Nephron progenitor cell (in vitro differentiated cells): ENCODE results near the gene SORCS2.
"Not testable (repeated sequence)": the region's sequence is repeated elsewhere in the genome, so short reads cannot be mapped to it uniquely, and the experiment has no call there.

Source experiments
- DNase-seq: peaks from one replicate; pipeline ENCODE4 v3.0.0; 2021
- H3K27ac Mint-ChIP-seq: 2 replicates; pipeline ENCODE4 v1.8.0; 2021; ENCODE audit warnings: mild to moderate bottlenecking, moderate library complexity, mixed read lengths
- H3K27me3 Mint-ChIP-seq: 2 replicates; pipeline ENCODE4 v1.8.0; 2021; ENCODE audit warnings: mild to moderate bottlenecking, low read depth, mixed read lengths; ENCODE audit not compliant: poor library complexity
- H3K36me3 Mint-ChIP-seq: 2 replicates; pipeline ENCODE4 v1.8.0; 2021; ENCODE audit warnings: low read depth, mixed read lengths
- H3K4me1 Mint-ChIP-seq: 2 replicates; pipeline ENCODE4 v1.8.0; 2021; ENCODE audit warnings: mixed read lengths
- H3K4me3 Mint-ChIP-seq: 2 replicates; pipeline ENCODE4 v1.8.0; 2021; ENCODE audit warnings: mild to moderate bottlenecking, moderate library complexity, mixed read lengths
- H3K9me3 Mint-ChIP-seq: 2 replicates; pipeline ENCODE4 v1.8.0; 2021; ENCODE audit warnings: mild to moderate bottlenecking, moderate library complexity, mixed read lengths
- TF ChIP-seq, protein P1 (sequence below): fragments of 200-600 bp; sonication (generic); IDR thresholded peaks from 2 replicates; pipeline ENCODE4 v1.5.0; 2021; ENCODE audit warnings: antibody characterized with exemption

SORCS2 gene

DNA sequence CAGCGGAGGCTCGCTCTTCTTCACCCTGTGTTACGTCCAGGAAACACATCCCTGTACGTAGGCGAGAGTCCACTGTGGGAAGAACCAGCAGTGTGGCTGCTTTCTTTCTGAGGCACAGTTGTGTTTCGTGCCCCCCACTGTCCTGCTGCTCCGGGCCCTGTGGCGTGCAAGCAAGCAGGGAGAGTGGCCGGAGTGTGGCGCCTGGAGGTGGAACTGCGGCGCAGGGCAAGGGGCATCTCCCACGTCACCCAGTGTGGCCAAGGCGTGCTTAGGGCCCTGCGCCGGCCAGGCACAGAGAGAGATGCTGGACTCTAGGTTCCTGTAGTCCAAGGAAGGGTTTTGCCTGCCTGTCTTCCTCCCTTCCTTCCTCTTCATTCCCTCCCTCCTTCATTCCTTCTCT lies 255.7 kb downstream of the SORCS2 start:
- Mint-ChIP-seq H3K27me3 (peaks cover 25% of the 10 kb centered on the region), H3K36me3 (no peaks in the 10 kb centered on the region), H3K9me3 (peaks cover 4% of the 10 kb centered on the region), H3K4me1 (peaks cover 39% of the 10 kb centered on the region), H3K4me3 (no peak overlapping the region), H3K27ac (no peak overlapping the region)
- no peak for DNase-seq
- TF ChIP-seq, protein P1, sequence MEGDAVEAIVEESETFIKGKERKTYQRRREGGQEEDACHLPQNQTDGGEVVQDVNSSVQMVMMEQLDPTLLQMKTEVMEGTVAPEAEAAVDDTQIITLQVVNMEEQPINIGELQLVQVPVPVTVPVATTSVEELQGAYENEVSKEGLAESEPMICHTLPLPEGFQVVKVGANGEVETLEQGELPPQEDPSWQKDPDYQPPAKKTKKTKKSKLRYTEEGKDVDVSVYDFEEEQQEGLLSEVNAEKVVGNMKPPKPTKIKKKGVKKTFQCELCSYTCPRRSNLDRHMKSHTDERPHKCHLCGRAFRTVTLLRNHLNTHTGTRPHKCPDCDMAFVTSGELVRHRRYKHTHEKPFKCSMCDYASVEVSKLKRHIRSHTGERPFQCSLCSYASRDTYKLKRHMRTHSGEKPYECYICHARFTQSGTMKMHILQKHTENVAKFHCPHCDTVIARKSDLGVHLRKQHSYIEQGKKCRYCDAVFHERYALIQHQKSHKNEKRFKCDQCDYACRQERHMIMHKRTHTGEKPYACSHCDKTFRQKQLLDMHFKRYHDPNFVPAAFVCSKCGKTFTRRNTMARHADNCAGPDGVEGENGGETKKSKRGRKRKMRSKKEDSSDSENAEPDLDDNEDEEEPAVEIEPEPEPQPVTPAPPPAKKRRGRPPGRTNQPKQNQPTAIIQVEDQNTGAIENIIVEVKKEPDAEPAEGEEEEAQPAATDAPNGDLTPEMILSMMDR: no peak

DNA sequence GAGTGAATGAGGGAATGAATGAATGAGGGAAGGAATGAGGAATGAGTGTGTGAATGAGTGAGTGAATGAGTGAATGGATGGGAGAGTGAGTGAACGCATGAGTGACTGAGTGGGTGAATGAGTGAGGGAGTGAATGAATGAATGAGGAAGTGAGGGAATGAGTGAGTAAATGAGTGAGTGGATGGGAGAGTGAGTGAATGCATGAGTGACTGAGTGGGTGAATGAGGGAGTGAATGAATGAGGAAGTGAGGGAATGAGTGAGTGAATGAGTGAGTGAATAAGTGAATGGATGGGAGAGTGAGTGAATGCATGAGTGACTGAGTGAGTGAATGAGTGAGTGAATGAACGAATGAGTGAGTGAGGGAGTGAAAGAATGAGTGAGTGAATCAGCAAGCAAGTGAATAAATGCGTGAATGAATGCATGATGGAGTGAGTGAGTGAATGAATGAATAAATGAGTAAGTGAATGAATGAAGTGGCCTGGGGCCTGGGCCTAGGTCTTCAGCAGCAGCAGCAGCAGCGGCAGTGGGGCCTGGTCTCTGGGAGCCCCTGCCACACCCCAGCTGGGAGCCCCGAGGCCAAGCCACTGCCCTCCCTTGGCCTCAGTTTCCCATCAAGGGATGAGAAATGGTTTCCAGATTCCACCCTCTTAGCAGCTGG lies 258.6 kb downstream of the SORCS2 start:
- Mint-ChIP-seq H3K27me3 (peaks cover 21% of the 10 kb centered on the region), H3K27ac (no peak overlapping the region), H3K9me3 (peaks cover 4% of the 10 kb centered on the region), H3K4me1 (peaks cover 21% of the 10 kb centered on the region), H3K36me3 (no peaks in the 10 kb centered on the region), H3K4me3 (no peak overlapping the region)
- TF ChIP-seq, protein P1: no peak
- DNase-seq: no peak

DNA sequence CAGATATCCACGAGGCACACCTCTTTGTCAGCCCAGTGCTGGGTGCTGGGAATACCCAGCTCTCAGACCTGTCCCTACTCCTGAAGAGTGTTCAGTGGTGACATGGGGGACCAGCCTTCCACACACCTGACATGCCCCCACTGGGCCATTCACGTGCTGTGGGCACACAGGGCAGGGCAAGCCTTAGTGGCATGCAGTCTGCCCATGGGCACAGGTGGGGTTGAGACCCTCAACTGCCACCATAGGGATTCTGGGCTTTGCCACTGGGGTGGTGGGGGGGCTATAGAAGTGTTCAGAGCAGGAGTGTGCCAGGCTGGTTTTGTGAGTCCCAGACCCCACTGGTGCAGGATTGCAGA lies 259.1 kb downstream of the SORCS2 start:
- H3K4me1 Mint-ChIP-seq: peaks cover 19% of the 10 kb centered on the region
- H3K27me3 Mint-ChIP-seq: peaks cover 21% of the 10 kb centered on the region
- DNase-seq: no peak

DNA sequence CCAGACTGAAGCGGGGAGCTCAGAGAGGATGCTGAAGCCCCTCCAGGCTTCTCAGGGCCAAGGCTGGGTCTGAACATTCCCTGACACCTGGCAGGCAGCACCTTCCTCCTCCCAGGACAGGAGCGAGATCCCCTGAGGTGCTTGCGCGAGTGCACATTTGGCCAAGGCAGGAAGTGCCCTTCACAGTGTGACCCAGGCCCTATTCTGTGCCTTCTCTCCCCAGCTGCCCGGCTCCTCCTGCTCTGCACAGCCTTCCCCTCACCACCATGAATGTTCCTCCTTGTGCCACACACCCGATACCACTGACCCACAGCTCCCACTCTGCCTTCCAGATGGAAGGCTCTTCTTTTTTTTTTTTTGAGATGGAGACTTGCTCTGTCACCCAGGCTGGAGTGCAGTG lies 259.5 kb downstream of the SORCS2 start:
- H3K36me3 Mint-ChIP-seq: no peaks in the 10 kb centered on the region
- peaks cover 19% of the 10 kb centered on the region for H3K4me1 Mint-ChIP-seq
- TF ChIP-seq, protein P1: no peak
- H3K27ac Mint-ChIP-seq: no peak overlapping the region
- peaks cover 4% of the 10 kb centered on the region for H3K9me3 Mint-ChIP-seq
- H3K27me3 Mint-ChIP-seq: peaks cover 21% of the 10 kb centered on the region
- H3K4me3 Mint-ChIP-seq: no peak overlapping the region
- no peak for DNase-seq

More for the DNA sequence above, 259.1 kb downstream of the SORCS2 start:
- Mint-ChIP-seq H3K9me3 (peaks cover 4% of the 10 kb centered on the region), H3K4me3 (no peak overlapping the region), H3K36me3 (no peaks in the 10 kb centered on the region), H3K27ac (no peak overlapping the region)
- TF ChIP-seq, protein P1: no peak

DNA sequence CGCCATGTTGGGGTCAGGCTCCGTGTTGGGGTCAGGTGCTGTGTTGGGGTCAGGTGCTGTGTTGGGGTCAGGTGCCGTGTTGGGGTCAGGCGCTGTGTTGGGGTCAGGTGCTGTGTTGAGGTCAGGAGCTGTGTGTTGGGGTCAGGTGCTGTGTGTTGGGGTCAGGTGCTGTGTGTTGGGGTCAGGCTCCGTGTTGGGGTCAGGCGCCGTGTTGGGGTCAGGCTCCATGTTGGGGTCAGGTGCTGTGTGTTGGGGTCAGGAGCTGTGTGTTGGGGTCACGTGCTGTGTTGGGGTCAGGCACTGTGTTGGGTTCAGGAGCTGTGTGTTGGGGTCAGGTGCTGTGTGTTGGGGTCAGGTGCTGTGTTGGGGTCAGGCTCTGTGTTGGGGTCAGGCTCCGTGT lies 260.5 kb downstream of the SORCS2 start:
- not testable (repeated sequence) for H3K4me3 Mint-ChIP-seq, H3K9me3 Mint-ChIP-seq, H3K27ac Mint-ChIP-seq, DNase-seq, H3K36me3 Mint-ChIP-seq
- H3K4me1 Mint-ChIP-seq: peaks cover 14% of the 10 kb centered on the region
- peaks cover 14% of the 10 kb centered on the region for H3K27me3 Mint-ChIP-seq

DNA sequence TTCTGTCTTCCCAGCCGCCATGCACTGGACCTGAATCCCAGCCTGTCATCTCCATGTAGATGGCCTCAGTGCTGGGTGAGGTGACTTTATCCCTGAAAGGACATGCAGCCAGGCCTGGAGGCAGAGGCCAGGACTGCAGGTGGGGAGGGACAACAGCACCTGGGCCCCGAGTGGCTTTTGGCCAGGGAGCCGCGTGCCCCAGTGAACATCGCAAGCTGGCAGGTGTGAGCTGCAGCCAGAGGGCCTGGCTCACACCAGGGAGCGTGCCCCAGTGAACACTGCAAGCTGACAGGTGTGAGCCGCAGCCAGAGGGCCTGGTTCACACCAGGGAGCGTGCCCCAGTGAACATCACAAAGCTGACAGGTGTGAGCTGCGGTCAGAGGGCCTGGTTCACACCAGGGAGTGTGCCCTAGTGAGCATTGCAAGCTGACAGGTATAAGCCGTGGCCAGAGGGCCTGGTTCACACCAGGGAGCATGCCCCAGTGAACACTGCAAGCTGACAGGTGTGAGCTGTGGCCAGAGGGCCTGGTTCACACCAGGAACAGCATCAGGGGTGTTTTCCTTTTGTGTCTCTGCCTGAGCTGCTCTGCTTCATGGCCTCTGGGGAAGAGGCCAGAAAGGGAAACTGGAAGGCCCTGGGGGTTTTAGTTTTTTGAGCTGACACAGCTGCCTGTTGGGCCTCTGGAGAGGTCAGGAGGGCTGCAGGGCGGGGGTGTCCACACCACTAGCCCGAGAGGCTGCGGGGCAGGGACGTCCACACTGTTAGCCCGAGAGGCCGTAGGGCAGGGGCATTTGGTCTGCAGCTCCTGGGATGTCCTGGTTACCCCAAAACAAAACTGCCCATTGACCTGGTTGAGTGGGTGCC lies 265.1 kb downstream of the SORCS2 start:
- H3K36me3 Mint-ChIP-seq: no peaks in the 10 kb centered on the region
- peaks cover 3% of the 10 kb centered on the region for H3K27me3 Mint-ChIP-seq
- H3K4me3 Mint-ChIP-seq: no peak overlapping the region
- TF ChIP-seq, protein P1: no peak
- H3K9me3 Mint-ChIP-seq: no peaks in the 10 kb centered on the region
- H3K27ac Mint-ChIP-seq: peak overlapping the region; percentile 25
- H3K4me1 Mint-ChIP-seq: peaks cover 41% of the 10 kb centered on the region
- DNase-seq: no peak
